Activated CD4-positive, alpha-beta T cell treated with anti-CD3 and anti-CD28 coated beads, Interleukin-2, amount 10 ng/mL, durations not matched to agents 7 days and 5 days (primary cell): Measurements from ENCODE around the gene TECPR2. TPM values are rescaled to one million over a fixed set of nuclear protein-coding genes. Genes with fewer than 3 reads are reported as not detected.
A peak's percentile ranks its signal among the peaks of the same experiment; 100 is the strongest.
"Not testable (repeated sequence)": the region's sequence is repeated elsewhere in the genome, so short reads cannot be mapped to it uniquely, and the experiment has no call there.

Source experiments
- CTCF ChIA-PET: fragments of 350-600 bp; sonication (Branson Sonifier 250); formaldehyde crosslinking; loops from one replicate; lab custom pipeline; 2021; ENCODE audit warnings: antibody characterized with exemption; lab: Charles Lee
- POLR2A ChIA-PET: fragments of 350-600 bp; sonication (Branson Sonifier 250); formaldehyde crosslinking; loops from one replicate; lab custom pipeline; 2021; ENCODE audit warnings: antibody characterized with exemption; lab: Charles Lee
- DNase-seq: peaks from one replicate; pipeline ENCODE4 v3.0.0-alpha.2; 2020
- H3K27ac Mint-ChIP-seq: one replicate; pipeline ENCODE4 v1.8.0; 2021; ENCODE audit warnings: mild to moderate bottlenecking, moderate library complexity, mixed read lengths
- H3K27me3 Mint-ChIP-seq: one replicate; pipeline ENCODE4 v1.8.0; 2021; ENCODE audit warnings: mixed read lengths
- H3K36me3 Mint-ChIP-seq: one replicate; pipeline ENCODE4 v1.8.0; 2021; ENCODE audit warnings: low read depth, mixed read lengths
- H3K4me1 Mint-ChIP-seq: one replicate; pipeline ENCODE4 v1.8.0; 2021; ENCODE audit warnings: mixed read lengths
- H3K4me3 Mint-ChIP-seq: one replicate; pipeline ENCODE4 v1.8.0; 2021; ENCODE audit warnings: mild to moderate bottlenecking, moderate library complexity, mixed read lengths
- H3K9me3 Mint-ChIP-seq: one replicate; pipeline ENCODE4 v1.8.0; 2021; ENCODE audit warnings: mixed read lengths
- total RNA-seq, 2 experiments: library from RNA; stranded (reverse); gene quantifications; one replicate each; pipeline ENCODE4 v1.2.3, GENCODE V29; 2021

The TECPR2 gene
- total RNA-seq, 2 experiments from 2014 or later, result 8.2 to 10.7 TPM

GRCh38 chr14:102528431-102529170 is 165.9 kb downstream of the TECPR2 start:
- no peak overlapping the region for H3K4me3 Mint-ChIP-seq
- H3K27ac Mint-ChIP-seq, result no peak overlapping the region
- peaks cover 31% of the 10 kb centered on the region for H3K4me1 Mint-ChIP-seq
- POLR2A ChIA-PET, result interaction anchor here (0.7 kb wide), 1 partner anchor 39 kb away, joined by 4 read pairs; no protein-coding TSS in a partner anchor
- no peaks in the 10 kb centered on the region for H3K36me3 Mint-ChIP-seq
- no peak for DNase-seq
- H3K27me3 Mint-ChIP-seq, result no peaks in the 10 kb centered on the region
- no peaks in the 10 kb centered on the region for H3K9me3 Mint-ChIP-seq
- CTCF ChIA-PET, result interaction anchor here (1.3 to 1.6 kb wide), 3 partner anchors 9 to 13 kb away, joined by 3 to 5 read pairs (median 4); no protein-coding TSS in a partner anchor

DNA sequence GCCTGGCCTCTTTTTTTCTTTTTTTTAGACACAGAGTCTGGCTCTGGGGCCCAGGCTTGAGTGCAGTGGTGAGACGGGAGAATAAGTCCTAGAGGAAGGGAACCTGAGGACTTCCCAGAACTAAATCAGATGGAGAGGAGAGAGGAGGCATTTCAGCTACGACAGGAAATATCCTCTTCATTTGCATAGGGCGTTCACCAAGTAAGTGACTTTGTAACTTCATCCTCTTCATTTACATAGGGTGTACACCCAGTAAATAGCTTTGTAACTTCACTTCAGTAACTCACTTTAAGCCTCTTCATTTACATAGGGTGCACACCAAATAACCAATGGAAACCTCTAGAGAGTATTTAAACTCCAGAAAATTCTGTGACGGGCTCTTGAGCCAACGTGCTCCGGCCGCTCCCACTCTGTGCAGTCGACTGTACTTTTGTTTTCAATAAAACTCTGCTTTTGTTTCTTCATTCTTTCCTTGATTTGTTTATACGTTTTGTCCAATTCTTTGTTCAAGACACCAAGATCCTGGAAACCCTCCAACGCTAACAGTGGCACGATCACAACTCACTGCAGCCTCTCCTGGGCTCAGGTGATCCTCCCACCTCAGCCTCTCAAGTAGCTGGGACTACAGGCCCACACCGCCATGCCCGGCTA is 168.2 kb downstream of the TECPR2 start:
- no peak overlapping the region for H3K4me3 Mint-ChIP-seq
- no peak for DNase-seq
- ChIA-PET CTCF (interaction anchor here (0.6 kb wide), 1 partner anchor 101 kb away, joined by 3 read pairs; no protein-coding TSS in a partner anchor), POLR2A (no interaction called here)
- no peaks in the 10 kb centered on the region for H3K27me3 Mint-ChIP-seq
- no peaks in the 10 kb centered on the region for H3K9me3 Mint-ChIP-seq
- peaks cover 10% of the 10 kb centered on the region for H3K4me1 Mint-ChIP-seq
- no peaks in the 10 kb centered on the region for H3K36me3 Mint-ChIP-seq
- peak overlapping the region; percentile 72 for H3K27ac Mint-ChIP-seq

GRCh38 chr14:102532204-102532658 is 169.5 kb downstream of the TECPR2 start:
- no peak for DNase-seq
- Mint-ChIP-seq H3K4me3 (no peak overlapping the region), H3K27me3 (no peaks in the 10 kb centered on the region), H3K9me3 (no peaks in the 10 kb centered on the region), H3K27ac (no peak overlapping the region), H3K4me1 (peaks cover 10% of the 10 kb centered on the region), H3K36me3 (no peaks in the 10 kb centered on the region)
- ChIA-PET POLR2A (no interaction called here), CTCF (no interaction called here)

- ChIA-PET CTCF (interaction anchor here (0.9 to 1.2 kb wide), 4 partner anchors 9 to 57 kb away, joined by 3 to 6 read pairs (median 4); no protein-coding TSS in a partner anchor), POLR2A (no interaction called here)
Observed at GRCh38 chr14:102537981-102538601, 175.3 kb downstream of the TECPR2 start.

DNA sequence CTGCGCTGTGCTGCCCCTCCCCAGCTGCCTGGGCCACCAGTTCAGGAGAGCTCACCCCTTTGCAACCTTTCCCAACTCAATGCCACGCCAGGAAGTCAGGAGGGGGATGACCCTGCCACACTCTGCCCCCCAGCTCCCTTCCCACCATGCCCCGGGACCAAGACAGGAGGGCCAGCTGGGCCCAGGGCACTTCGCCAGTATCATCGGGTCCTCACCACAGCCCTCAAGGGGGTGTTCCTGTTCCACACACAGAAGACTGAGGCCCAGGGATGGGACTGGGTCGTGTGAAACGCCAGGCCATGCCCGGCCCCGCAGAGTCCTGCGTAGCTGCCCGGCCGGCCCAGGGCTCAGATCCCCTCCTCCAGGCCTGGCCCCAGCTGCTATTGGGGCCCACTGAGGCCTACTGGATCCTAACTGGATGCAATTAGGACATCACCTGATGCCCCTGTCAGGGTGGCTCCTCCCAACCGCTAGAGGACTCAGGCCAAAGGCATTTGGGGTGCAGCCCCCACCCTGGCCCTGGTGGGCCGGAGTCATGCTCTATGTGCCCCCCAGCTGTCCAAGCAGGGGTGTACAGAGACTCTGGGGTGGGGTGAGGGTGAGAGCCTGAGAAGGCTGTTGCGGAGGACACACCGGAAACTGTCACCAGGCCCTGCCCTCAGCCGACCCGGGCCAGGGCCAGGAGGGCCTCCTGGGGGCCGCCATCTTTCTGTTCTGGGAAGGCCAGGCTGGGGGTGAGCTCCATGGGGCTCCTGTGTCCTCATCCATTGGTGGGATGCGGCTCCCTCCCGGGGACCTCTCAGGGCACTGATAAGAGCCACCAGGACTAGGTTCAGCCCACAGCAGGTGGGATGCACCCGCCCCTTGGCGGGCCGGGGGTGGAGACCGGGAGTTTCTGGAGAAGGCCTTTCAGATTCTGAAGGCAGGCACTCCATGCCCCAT is 176.1 kb downstream of the TECPR2 start:
- CTCF ChIA-PET, result interaction anchor here (1.0 to 1.3 kb wide), 2 partner anchors 15 to 56 kb away, joined by 3 to 4 read pairs; no protein-coding TSS in a partner anchor
- no peak for DNase-seq

More at GRCh38 chr14:102537981-102538601, 175.3 kb downstream of the TECPR2 start:
- Mint-ChIP-seq H3K36me3 (no peaks in the 10 kb centered on the region), H3K27me3 (peaks cover 4% of the 10 kb centered on the region), H3K27ac (no peak overlapping the region), H3K4me1 (no peaks in the 10 kb centered on the region), H3K4me3 (no peak overlapping the region), H3K9me3 (no peaks in the 10 kb centered on the region)
- no peak for DNase-seq

GRCh38 chr14:102539544-102540314 is 177.0 kb downstream of the TECPR2 start:
- POLR2A ChIA-PET, result no interaction called here

More for the DNA sequence above, 176.1 kb downstream of the TECPR2 start:
- H3K9me3 Mint-ChIP-seq, result no peaks in the 10 kb centered on the region
- H3K4me1 Mint-ChIP-seq, result peaks cover under 1% of the 10 kb centered on the region
- no peak overlapping the region for H3K4me3 Mint-ChIP-seq
- peaks cover 8% of the 10 kb centered on the region for H3K27me3 Mint-ChIP-seq
- POLR2A ChIA-PET, result no interaction called here
- no peaks in the 10 kb centered on the region for H3K36me3 Mint-ChIP-seq
- H3K27ac Mint-ChIP-seq, result no peak overlapping the region

DNA sequence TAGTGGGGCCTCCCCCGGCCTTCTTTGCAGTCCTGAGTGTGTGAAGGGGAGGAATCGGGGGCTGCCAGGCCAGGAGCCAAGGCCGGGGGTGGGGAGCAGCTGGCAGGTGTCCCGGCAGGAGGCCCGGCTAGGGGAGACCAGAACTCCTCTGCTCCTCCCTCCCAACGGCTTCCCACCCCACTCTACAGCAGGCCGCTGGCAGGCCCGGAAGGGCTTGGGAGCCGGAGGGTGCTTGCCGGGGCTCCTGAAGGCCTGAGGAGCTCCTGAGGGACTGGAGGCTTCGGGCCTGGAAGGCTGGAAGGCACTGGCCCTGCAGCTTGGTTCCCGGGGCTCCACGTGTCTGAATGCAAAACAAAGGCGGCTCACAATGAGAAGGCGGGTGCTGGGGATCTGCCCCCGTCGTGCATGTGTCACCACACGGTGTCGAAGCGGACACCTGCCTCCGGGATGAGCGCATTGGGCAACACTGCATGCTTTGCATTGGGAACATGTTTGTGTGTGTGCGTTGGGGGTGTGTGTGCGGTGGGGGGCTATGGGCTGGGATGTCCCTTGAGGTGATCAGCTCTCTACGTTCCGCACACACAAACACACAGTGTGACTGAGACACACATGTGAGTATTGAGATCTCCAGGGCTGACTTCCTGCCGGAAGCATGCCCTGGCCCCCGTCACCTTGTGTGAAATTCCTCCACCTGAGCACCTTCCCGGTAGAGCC is 177.7 kb downstream of the TECPR2 start:
- H3K36me3 Mint-ChIP-seq, result no peaks in the 10 kb centered on the region
- CTCF ChIA-PET, result interaction anchor here (1.3 kb wide), 1 partner anchor 16 kb away, joined by 4 read pairs; no protein-coding TSS in a partner anchor

More at GRCh38 chr14:102539544-102540314, 177.0 kb downstream of the TECPR2 start:
- Mint-ChIP-seq H3K36me3 (no peaks in the 10 kb centered on the region), H3K4me1 (peaks cover 3% of the 10 kb centered on the region), H3K27me3 (peaks cover 12% of the 10 kb centered on the region), H3K27ac (no peak overlapping the region), H3K4me3 (no peak overlapping the region), H3K9me3 (no peaks in the 10 kb centered on the region)
- CTCF ChIA-PET, result interaction anchor here (1.3 kb wide), 1 partner anchor 15 kb away, joined by 4 read pairs; no protein-coding TSS in a partner anchor
- no peak for DNase-seq

DNA sequence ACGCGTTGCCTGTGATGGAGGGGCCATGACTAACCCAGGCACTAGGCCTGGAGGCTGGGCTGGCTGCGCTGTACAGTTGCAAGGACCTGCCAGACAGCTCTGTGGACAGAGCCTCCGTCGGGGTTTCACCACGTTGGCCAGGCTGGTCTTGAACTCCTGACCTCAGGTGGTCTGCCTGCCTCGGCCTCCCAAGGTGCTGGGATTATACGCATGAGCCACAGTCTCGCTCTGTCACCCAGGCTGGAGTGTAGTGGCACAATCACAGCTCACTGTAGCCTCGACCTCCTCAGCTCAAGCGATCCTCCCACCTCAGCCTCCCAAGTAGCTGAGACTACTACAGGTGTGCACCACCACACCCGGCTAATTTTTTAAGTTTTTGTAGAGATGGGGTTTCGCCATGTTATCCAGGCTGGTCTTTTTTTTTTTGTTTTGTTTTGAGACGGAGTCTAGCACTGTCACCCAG is 178.3 kb downstream of the TECPR2 start:
- CTCF ChIA-PET, result interaction anchor here (1.4 kb wide), 2 partner anchors 12 to 17 kb away, joined by 5 to 6 read pairs; no protein-coding TSS in a partner anchor
- H3K4me3 Mint-ChIP-seq, H3K36me3 Mint-ChIP-seq, DNase-seq, POLR2A ChIA-PET, H3K4me1 Mint-ChIP-seq, H3K27ac Mint-ChIP-seq, H3K9me3 Mint-ChIP-seq: not testable (repeated sequence)
- peaks cover 23% of the 10 kb centered on the region for H3K27me3 Mint-ChIP-seq

More for the DNA sequence above, 177.7 kb downstream of the TECPR2 start:
- Mint-ChIP-seq H3K4me3 (no peak overlapping the region), H3K27me3 (peaks cover 17% of the 10 kb centered on the region), H3K4me1 (peaks cover 6% of the 10 kb centered on the region), H3K9me3 (no peaks in the 10 kb centered on the region), H3K27ac (no peak overlapping the region)
- POLR2A ChIA-PET, result no interaction called here
- no peak for DNase-seq

DNA sequence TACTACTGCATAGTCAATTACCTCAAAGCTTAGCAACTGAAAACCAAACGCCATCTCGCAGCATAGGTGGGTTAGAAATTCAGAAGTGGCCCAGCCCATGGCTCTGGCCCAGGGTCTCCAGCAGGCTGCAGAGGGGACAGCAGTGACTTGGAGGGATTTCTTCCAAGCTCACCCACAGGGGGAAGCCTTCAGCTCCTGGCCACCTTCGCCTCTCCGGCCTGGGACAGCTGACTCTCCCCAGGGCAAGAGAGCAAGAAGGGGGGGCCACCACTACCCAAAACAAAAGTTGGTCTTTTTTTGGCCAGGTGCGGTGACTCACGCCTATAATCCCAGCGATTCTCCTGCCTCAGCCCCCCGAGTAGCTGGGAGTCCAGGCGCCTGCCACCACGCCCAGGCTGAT is 179.0 kb downstream of the TECPR2 start:
- Mint-ChIP-seq H3K36me3 (no peaks in the 10 kb centered on the region), H3K4me3 (no peak overlapping the region), H3K27ac (no peak overlapping the region), H3K9me3 (no peaks in the 10 kb centered on the region), H3K27me3 (peaks cover 24% of the 10 kb centered on the region), H3K4me1 (peaks cover 6% of the 10 kb centered on the region)
- ChIA-PET CTCF (interaction anchor here (1.4 kb wide), 2 partner anchors 13 to 17 kb away, joined by 5 to 6 read pairs; no protein-coding TSS in a partner anchor), POLR2A (no interaction called here)
- no peak for DNase-seq

DNA sequence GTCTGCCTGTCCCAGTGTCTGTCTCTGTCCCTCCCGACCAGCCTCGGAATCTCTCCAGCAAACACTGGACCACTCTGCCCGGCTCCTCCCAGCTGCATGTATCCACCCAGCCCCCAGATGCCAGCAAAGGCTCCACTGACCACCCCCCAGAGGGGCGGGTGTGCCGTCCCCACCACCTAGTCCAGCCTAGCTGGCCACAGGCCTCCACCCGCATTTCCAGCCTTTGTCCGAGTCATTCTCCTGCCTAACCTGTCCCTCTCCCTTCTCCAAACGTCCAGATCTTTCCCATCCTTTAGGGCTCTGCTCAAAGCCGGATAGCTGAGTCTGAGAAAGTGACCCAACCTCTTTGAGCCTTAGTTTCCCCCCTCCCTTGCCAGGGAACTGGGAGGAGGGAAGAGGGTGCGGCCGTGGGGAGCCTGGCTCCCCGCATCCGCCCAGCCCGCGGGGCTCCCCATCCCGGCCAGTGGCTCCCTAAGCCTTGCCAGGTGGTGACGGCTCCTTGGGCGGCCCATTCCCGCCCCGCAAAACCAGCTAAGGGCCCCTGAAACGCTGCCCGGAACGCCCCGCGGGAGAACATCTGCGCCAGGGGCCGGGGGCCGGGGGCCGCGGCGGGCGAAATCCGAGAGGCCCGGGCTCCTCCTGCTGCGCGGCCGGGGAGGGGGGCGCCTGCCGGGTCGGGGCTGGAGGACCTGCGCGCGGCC is 181.5 kb downstream of the TECPR2 start:
- ChIA-PET POLR2A (no interaction called here), CTCF (interaction anchor here (0.8 to 1.9 kb wide), 2 partner anchors 19 to 51 kb away, joined by 3 to 4 read pairs; no protein-coding TSS in a partner anchor)
- Mint-ChIP-seq H3K36me3 (no peaks in the 10 kb centered on the region), H3K4me3 (peak overlapping the region; percentile 19), H3K9me3 (peaks cover 5% of the 10 kb centered on the region), H3K27ac (no peak overlapping the region), H3K4me1 (peaks cover 6% of the 10 kb centered on the region), H3K27me3 (peaks cover 42% of the 10 kb centered on the region)
- no peak for DNase-seq
